GM12865 (cell line): ENCODE data around the gene DIPK1A.
"Not testable (repeated sequence)": the region's sequence is repeated elsewhere in the genome, so short reads cannot be mapped to it uniquely, and the experiment has no call there.

Experiments
- DNase-seq: peaks from one replicate; pipeline ENCODE4 v3.0.0; 2010; ENCODE audit warnings: low read depth
- H3K4me3 ChIP-seq: 2 replicates; pipeline ENCODE4 v1.5.1; 2011; ENCODE audit warnings: mild to moderate bottlenecking, low read depth, low read length, control low read depth
- TF ChIP-seq, protein P1 (sequence below): IDR thresholded peaks from 2 replicates; pipeline ENCODE4 v1.5.1; 2011; ENCODE audit warnings: low read length, control low read depth, low read depth, inconsistent platforms; ENCODE audit not compliant: insufficient read depth; ENCODE audit errors: missing control alignments

The DIPK1A gene

DNA sequence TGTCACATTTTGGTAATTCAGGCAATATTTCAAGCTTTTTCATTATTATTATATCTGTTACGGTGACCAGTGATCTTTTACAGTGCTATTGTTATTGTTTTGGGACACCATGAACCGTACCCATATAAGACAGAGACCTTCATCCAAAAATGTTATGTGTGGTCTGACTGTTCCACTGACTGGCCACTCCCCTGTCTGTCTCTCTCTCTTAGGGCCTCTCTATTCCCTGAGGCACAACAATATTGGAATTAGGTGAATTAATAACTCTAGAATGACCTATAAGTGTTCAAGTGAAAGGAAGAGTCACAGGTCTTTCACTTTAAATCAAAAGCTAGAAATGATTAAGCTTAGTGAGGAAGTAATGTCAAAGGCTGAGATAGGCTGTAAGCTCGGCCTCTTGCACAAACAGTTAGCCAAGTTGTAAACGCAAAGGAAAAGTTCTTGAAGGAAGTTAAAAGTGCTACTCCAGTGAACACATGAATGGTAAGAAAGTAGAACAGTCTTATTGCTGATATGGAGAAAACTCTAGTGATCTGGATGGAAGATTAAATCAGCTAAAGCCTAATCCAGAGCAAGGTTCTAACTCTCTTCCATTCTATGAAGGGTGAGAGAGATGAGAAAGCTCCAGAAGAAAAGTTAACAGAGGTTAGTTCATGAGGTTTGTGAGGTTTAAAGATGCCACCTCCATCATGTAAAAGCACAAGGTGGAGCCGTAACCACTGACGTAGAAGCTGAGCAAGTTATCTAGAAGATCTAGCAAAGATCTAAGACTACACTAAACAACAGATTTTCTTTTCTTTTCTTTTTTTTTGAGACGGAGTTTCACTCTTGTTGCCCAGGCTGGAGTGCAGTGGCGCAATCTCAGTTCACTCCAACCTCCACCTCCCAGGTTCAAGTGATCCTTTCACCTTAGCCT, 19.7 kb upstream of the DIPK1A start:
- TF ChIP-seq, protein P1, sequence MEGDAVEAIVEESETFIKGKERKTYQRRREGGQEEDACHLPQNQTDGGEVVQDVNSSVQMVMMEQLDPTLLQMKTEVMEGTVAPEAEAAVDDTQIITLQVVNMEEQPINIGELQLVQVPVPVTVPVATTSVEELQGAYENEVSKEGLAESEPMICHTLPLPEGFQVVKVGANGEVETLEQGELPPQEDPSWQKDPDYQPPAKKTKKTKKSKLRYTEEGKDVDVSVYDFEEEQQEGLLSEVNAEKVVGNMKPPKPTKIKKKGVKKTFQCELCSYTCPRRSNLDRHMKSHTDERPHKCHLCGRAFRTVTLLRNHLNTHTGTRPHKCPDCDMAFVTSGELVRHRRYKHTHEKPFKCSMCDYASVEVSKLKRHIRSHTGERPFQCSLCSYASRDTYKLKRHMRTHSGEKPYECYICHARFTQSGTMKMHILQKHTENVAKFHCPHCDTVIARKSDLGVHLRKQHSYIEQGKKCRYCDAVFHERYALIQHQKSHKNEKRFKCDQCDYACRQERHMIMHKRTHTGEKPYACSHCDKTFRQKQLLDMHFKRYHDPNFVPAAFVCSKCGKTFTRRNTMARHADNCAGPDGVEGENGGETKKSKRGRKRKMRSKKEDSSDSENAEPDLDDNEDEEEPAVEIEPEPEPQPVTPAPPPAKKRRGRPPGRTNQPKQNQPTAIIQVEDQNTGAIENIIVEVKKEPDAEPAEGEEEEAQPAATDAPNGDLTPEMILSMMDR, result no peak
- peak; percentile 69 for DNase-seq
- peak overlapping the region; percentile 78 for H3K4me3 ChIP-seq

DNA sequence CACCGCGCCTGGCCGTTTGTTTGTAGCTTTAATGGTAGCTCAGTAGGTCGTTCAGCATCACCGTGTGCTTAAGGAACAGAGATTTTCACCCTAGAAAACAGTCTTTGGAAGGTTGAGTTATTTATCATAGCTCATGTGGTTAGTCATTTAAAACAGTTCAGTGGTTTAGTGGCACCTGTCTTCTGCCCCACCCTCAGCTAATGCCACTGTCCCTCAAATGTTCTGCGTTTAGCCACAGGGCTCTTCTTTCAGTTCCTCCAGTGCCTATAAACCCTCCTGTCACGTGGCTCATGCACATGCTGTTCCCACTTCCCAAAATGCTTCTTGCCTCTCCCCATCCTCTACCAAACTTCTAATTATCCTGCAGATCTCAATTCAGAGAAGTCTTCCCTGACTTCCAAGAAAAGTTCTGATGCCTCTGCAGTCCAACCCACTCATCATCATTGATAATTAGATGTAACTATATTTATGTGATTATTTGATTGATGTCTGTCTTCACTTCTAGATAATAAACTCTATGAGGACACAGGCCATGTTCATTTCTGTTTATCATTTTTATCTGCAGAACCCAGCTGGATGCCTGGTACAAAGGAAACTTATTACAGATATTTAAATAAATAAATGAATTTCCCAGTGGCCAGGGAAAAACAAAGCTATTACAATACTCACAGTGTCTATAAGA, 14.4 kb upstream of the DIPK1A start:
- no peak overlapping the region; the same call in 1 of the 2 replicates for H3K4me3 ChIP-seq
- peak; percentile 93 for DNase-seq
- TF ChIP-seq, protein P1, result no peak

DNA sequence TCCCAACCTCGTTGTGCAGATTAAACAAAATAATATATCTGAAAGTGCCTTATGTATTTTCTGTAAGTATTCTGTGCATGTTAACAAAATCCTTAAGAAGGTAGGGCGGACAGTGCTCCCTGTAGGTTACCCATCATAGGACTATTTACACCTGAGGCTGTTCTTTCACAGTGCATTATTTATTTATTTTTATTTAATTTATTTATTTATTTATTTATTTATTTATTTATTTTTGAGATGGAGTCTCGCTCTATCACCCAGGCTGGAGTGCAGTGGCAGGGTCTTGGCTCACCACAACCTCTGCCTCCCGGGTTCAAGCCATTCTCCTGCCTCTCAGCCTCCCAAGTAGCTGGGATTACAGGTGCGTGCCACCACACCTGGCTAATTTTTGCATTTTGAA, 12.8 kb upstream of the DIPK1A start:
- not testable (repeated sequence) for DNase-seq, H3K4me3 ChIP-seq

DNA sequence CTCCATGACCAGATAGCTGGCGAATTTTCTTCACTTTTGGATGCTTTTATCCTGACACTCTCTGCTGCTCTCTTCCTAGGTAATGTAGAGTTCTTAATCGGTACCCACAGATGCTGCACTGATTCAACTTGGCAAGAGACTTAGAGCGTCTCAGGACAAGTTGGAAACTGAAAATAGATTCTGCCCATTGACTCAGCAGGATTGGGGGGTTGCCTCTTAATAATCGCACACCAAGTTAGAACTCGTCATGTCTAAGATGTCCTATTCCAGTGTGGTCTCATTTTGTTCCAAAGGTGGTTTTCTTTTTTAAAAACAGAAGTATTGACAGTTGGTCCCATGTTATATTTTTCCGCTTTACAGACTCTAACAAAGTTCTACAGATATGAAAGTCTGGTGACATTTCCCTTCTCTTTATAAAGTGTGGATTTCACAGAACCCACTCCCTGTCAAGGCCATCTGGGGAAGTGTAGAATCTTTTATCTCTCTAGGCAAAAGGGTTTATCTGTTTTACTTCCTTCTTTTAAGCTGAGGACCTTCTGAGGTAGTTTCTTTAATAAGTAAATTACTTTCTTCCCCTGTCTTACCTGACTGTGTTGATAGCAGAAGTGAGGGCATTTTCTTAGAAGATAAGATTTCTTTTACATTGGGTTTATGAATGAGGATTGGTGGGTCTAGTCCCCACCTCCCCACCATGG, 12.1 kb upstream of the DIPK1A start:
- peak; percentile 64 for DNase-seq
- 0 out of 2 replicates have a peak overlapping the region, but pooled peaks have one; percentile 3 for H3K4me3 ChIP-seq
- TF ChIP-seq, protein P1, result no peak

DNA sequence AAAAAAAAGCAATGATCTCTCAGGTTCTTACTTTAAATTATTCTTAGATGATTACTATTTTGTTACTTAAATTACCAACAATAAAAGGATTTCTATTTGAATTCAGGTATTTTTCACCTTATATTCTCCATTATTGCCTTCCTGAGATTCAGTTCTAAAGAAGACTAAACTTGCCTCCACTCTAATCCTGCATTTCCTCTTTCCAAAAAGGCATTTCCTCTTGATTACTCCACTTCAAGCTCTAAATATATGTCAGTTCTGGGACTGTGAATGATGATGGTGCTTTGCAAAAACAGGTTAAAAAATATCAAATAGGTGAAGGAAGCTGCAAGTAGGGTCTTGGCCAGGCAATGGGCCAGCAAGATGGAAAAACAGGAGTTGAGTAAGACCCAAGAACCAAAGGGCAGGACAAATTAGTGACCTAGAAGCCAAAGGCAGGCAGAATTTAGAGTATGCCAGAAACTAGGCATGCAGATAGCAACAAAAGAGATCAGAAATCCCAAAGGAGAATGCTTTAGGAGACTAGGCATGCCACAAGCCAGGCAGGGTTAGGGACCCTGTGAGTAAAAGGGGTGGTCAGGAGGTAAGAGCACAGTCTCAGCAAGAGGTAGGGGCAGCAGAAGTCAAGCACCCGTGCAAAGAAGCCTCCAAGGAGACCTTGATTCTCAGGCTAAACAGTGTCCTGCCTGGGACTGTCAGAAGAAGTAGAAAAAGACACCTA, 11.3 kb upstream of the DIPK1A start:
- no peak for DNase-seq
- H3K4me3 ChIP-seq, result no peak overlapping the region
- TF ChIP-seq, protein P1, result no peak

DNA sequence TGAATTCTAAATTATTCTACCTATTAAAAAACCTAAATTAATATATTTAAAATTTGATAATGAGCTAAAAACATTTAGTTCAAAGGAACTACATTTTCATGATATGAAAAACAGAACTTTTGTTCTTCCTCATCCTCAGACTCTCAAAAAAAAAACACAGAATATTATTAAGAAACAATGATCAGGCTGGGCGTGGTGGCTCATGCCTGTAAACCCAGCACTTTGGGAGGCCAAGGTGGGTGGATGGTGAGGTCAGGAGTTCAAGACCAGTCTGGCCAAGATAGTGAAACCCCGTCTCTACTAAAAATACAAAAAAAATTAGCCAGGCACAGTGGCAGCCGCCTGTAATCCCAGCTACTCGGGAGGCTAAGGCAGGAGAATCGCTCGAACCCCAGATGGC, 10.7 kb upstream of the DIPK1A start:
- not testable (repeated sequence) for DNase-seq, H3K4me3 ChIP-seq

DNA sequence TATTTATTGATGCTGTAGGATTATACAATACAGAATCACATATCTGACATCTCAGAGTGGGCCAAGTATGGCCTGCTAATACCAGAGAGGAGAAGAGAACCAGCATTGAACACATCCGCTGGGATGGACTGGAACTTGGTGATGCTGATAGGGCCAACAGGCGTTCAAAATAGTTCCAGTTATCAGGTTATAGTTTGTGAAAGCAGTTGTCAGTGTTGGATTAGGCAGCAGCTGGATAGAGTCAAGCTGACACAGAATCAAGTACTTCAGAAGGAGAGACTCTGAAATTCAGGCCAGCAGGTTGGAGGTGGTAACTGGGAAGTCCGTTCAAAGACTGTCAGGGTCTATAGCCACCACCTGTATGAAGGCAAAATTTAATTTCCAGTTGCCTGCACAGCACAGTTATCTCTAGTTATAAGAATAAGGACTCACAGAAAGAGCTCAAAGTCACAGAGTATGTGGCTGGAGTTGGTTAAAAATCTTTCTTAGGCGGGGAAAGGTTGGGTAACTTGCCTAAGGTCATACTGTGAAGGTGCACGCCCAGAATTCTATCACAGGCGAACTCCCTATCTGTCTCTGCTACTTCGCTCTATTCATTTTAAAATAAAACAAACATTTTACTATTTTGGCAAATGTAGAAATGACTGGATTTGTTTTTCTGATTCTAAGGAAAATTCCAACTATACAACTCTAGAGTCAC, 9.9 kb upstream of the DIPK1A start:
- H3K4me3 ChIP-seq, result no peak overlapping the region
- TF ChIP-seq, protein P1, result no peak
- no peak for DNase-seq
